ENCODE results near the gene PCDH15.

PCDH15 gene

GRCh38 chr10:54708021-54708420, 93.0 kb downstream of the PCDH15 start:
- DNase-seq (ENCODE audit: low spot score): no peak

- no peak for DNase-seq (ENCODE audit: low spot score)
Observed at GRCh38 chr10:54702583-54703485, 98.2 kb downstream of the PCDH15 start.

GRCh38 chr10:54691331-54691730, 109.7 kb downstream of the PCDH15 start:
- DNase-seq (ENCODE audit: low spot score): no peak

GRCh38 chr10:54682554-54682953, 118.5 kb downstream of the PCDH15 start:
- no peak for DNase-seq (ENCODE audit: low spot score)

GRCh38 chr10:54681136-54681535, 119.9 kb downstream of the PCDH15 start:
- no peak for DNase-seq (ENCODE audit: low spot score)

- DNase-seq (ENCODE audit: low spot score): no peak
Observed at GRCh38 chr10:54667136-54667535, 133.9 kb downstream of the PCDH15 start.

GRCh38 chr10:54666192-54666591, 134.8 kb downstream of the PCDH15 start:
- no peak for DNase-seq (ENCODE audit: low spot score)

GRCh38 chr10:54665095-54665494, 135.9 kb downstream of the PCDH15 start:
- DNase-seq (ENCODE audit: low spot score): no peak

GRCh38 chr10:54660397-54660796, 140.6 kb downstream of the PCDH15 start:
- no peak for DNase-seq (ENCODE audit: low spot score)

GRCh38 chr10:54656643-54657042, 144.4 kb downstream of the PCDH15 start:
- no peak for DNase-seq (ENCODE audit: low spot score)

- DNase-seq (ENCODE audit: low spot score): no peak
Observed at GRCh38 chr10:54653518-54653917, 147.5 kb downstream of the PCDH15 start.

- no peak for DNase-seq (ENCODE audit: low spot score)
Observed at GRCh38 chr10:54650547-54650946, 150.5 kb downstream of the PCDH15 start.

- no peak for DNase-seq (ENCODE audit: low spot score)
Observed at GRCh38 chr10:54622017-54622416, 179.0 kb downstream of the PCDH15 start.

- DNase-seq (ENCODE audit: low spot score): no peak
Observed at GRCh38 chr10:54620352-54620751, 180.7 kb downstream of the PCDH15 start.

GRCh38 chr10:54614072-54614471, 187.0 kb downstream of the PCDH15 start:
- DNase-seq (ENCODE audit: low spot score): no peak

GRCh38 chr10:54613162-54613561, 187.9 kb downstream of the PCDH15 start:
- DNase-seq (ENCODE audit: low spot score): no peak

GRCh38 chr10:54609423-54609822, 191.6 kb downstream of the PCDH15 start:
- DNase-seq (ENCODE audit: low spot score): no peak

GRCh38 chr10:54607983-54608382, 193.0 kb downstream of the PCDH15 start:
- DNase-seq (ENCODE audit: low spot score): no peak

GRCh38 chr10:54594289-54594688, 206.7 kb downstream of the PCDH15 start:
- DNase-seq (ENCODE audit: low spot score): no peak

GRCh38 chr10:54587971-54588370, 213.1 kb downstream of the PCDH15 start:
- no peak for DNase-seq (ENCODE audit: low spot score)

GRCh38 chr10:54585572-54585971, 215.5 kb downstream of the PCDH15 start:
- no peak for DNase-seq (ENCODE audit: low spot score)

GRCh38 chr10:54577682-54578081, 223.3 kb downstream of the PCDH15 start:
- no peak for DNase-seq (ENCODE audit: low spot score)

GRCh38 chr10:54576541-54576940, 224.5 kb downstream of the PCDH15 start:
- no peak for DNase-seq (ENCODE audit: low spot score)

GRCh38 chr10:54559498-54559897, 241.5 kb downstream of the PCDH15 start:
- no peak for DNase-seq (ENCODE audit: low spot score)
